B cell (primary cell): Measurements from ENCODE around the gene SLC35F3. TPM values are rescaled to one million over a fixed set of nuclear protein-coding genes. Genes with fewer than 3 reads are reported as not detected.
A peak's percentile ranks its signal among the peaks of the same experiment; 100 is the strongest.

Source experiments
- ATAC-seq: fragments of 200-7000 bp; cut with Tn5 transposase; one replicate; pipeline ENCODE4 v1.10.0; 2021; ENCODE audit warnings: low read depth, mild to moderate bottlenecking, moderate number of reproducible peaks, moderate library complexity
- CTCF ChIA-PET: fragments of 350-600 bp; sonication (Branson Sonifier 250); formaldehyde crosslinking; loops from one replicate; lab custom pipeline; 2021; ENCODE audit warnings: antibody characterized with exemption, inconsistent platforms; lab: Charles Lee
- POLR2A ChIA-PET: fragments of 350-600 bp; sonication (Branson Sonifier 250); formaldehyde crosslinking; loops from one replicate; lab custom pipeline; 2021; ENCODE audit warnings: antibody characterized with exemption; lab: Charles Lee
- DNase-seq: peaks from one replicate; pipeline ENCODE4 v3.0.0; 2013
- H2AFZ ChIP-seq: 2 replicates; pipeline ENCODE4 v1.6.1; 2012; ENCODE audit warnings: mild to moderate bottlenecking, low read depth, low read length; ENCODE audit not compliant: insufficient read depth, poor library complexity, severe bottlenecking
- H3K27ac ChIP-seq, 2 donors: 1 replicate in 1 of 2; 2 replicates in 1 of 2; pipeline ENCODE4 v1.5.1; 2012 to 2013; ENCODE audit warnings: low read length in 2 of 2, mild to moderate bottlenecking in 2 of 2, moderate library complexity in 1 of 2
- H3K27me3 ChIP-seq, 4 experiments: fragments of 200-600 bp in 1 of 4; sonication (generic) in 1 of 4; replicated peaks in 1 of 4; 1 replicate in 2 of 4; 2 replicates in 2 of 4; pipeline versions ENCODE4 v1.6.1 to v1.7.0; 2013 to 2016; ENCODE audit warnings: low read length in 3 of 4, mild to moderate bottlenecking in 2 of 4, mixed read lengths in 1 of 4, moderate library complexity in 1 of 4; ENCODE audit not compliant: insufficient read depth in 4 of 4, control insufficient read depth in 3 of 4; ENCODE audit errors: control extremely low read depth in 1 of 4
- H3K36me3 ChIP-seq, 2 experiments: replicated peaks in 1 of 2; 1 replicate in 1 of 2; 2 replicates in 1 of 2; pipeline versions ENCODE4 v1.6.1 to v1.7.1; 2013; ENCODE audit warnings: low read length in 1 of 2; ENCODE audit not compliant: insufficient read depth in 2 of 2, control insufficient read depth in 1 of 2; ENCODE audit errors: control extremely low read depth in 1 of 2, extremely low read depth in 1 of 2
- H3K4me1 ChIP-seq, 2 donors: fragments of 200-600 bp in 1 of 2; sonication (generic) in 1 of 2; 1 replicate in 1 of 2; 2 replicates in 1 of 2; pipeline versions ENCODE4 v1.5.1 to v1.6.1; 2013 to 2017; ENCODE audit warnings: low read length in 2 of 2; ENCODE audit not compliant: control insufficient read depth in 2 of 2, insufficient read depth in 2 of 2
- H3K4me2 ChIP-seq: replicated peaks from 2 replicates; pipeline ENCODE3; 2012; ENCODE audit warnings: mild to moderate bottlenecking, low read depth, low read length; ENCODE audit not compliant: poor library complexity, severe bottlenecking
- H3K4me3 ChIP-seq, 5 experiments: fragments of 200-600 bp in 1 of 5; sonication (generic) in 1 of 5; 1 replicate in 3 of 5; 2 replicates in 2 of 5; pipeline versions ENCODE4 v1.5.1 to v1.7.0; 2011 to 2016; ENCODE audit warnings: low read length in 4 of 5, mild to moderate bottlenecking in 4 of 5, low read depth in 2 of 5, control low read depth in 1 of 5, moderate library complexity in 1 of 5; ENCODE audit not compliant: insufficient read depth in 1 of 5; ENCODE audit errors: control extremely low read depth in 1 of 5, extremely low read depth in 1 of 5
- H3K79me2 ChIP-seq: fragments of 200-600 bp; sonication (generic); one replicate; pipeline ENCODE4 v1.6.0; 2016; ENCODE audit warnings: low read length; ENCODE audit not compliant: control insufficient read depth, insufficient read depth
- H3K9ac ChIP-seq: fragments of 200-600 bp; sonication (generic); 2 replicates; pipeline ENCODE4 v1.6.1; 2017; ENCODE audit warnings: mild to moderate bottlenecking, low read length, moderate library complexity
- H3K9me3 ChIP-seq, 3 donors: one replicate each; pipeline versions ENCODE4 v1.6.1 to v1.7.1; 2013; ENCODE audit warnings: low read length in 2 of 3; ENCODE audit not compliant: control insufficient read depth in 2 of 3, insufficient read depth in 1 of 3; ENCODE audit errors: control extremely low read depth in 1 of 3
- H4K20me1 ChIP-seq: 2 replicates; pipeline ENCODE4 v1.6.0; 2012; ENCODE audit warnings: mild to moderate bottlenecking, low read length; ENCODE audit not compliant: insufficient read depth, control insufficient read depth, poor library complexity, severe bottlenecking
- H3K27ac Mint-ChIP-seq: one replicate; pipeline ENCODE4 v1.8.0; 2021; ENCODE audit warnings: mixed read lengths
- H3K27me3 Mint-ChIP-seq: one replicate; pipeline ENCODE4 v1.8.0; 2021; ENCODE audit warnings: mixed read lengths
- H3K4me1 Mint-ChIP-seq: one replicate; pipeline ENCODE4 v1.8.0; 2021; ENCODE audit warnings: mixed read lengths
- H3K4me3 Mint-ChIP-seq: one replicate; pipeline ENCODE4 v1.8.0; 2021; ENCODE audit warnings: mixed read lengths
- H3K9me3 Mint-ChIP-seq: one replicate; pipeline ENCODE4 v1.8.0; 2022; ENCODE audit warnings: mixed read lengths; ENCODE audit not compliant: insufficient read depth
- CTCF ChIP-seq: fragments of 200-600 bp; IDR thresholded peaks from one replicate; pipeline ENCODE4 v1.8.0; 2022; ENCODE audit warnings: antibody characterized with exemption, mild to moderate bottlenecking
- EZH2 ChIP-seq: IDR thresholded peaks from 2 replicates; pipeline ENCODE4 v1.6.1; 2012; ENCODE audit warnings: borderline replicate concordance, low read depth, mild to moderate bottlenecking, moderate library complexity, low read length; ENCODE audit not compliant: insufficient read depth, poor library complexity, severe bottlenecking
- WGBS: methylation state at CpG from one replicate; pipeline ENCODE4 v1.1.5; 2013; ENCODE audit warnings: missing lambda C conversion rate; ENCODE audit not compliant: insufficient coverage; 5-methylcytosine and 5-hydroxymethylcytosine counted together
- intact Hi-C: fragments of 100-400 bp; cut with micrococcal nuclease; formaldehyde crosslinking; loops from one replicate; pipeline ENCODE4 v1.10.0; 2022
- polyA plus RNA-seq: library from polyadenylated mRNA; depleted of rRNA; stranded (reverse); fragments of >200 nt; gene quantifications from 2 replicates; pipeline ENCODE4 v1.2.3, GENCODE V29; 2012
- total RNA-seq, 2 donors: library from RNA; stranded (reverse); fragments of 120-200 nt in 1 of 2; gene quantifications; 1 replicate in 1 of 2; 2 replicates in 1 of 2; pipeline versions ENCODE4 v1.2.3 to v1.2.4, GENCODE V29; 2013 to 2022

Gene SLC35F3
- total and polyA plus RNA-seq, 2 donors (not counting 1 experiment from before 2014, with no cell fraction given), result not detected

GRCh38 chr1:234373064-234373958 is 468.8 kb downstream of the SLC35F3 start, which contains the start of gene COA6:
TSS of gene COA6 (plus strand) at chr1:234373456. CDS start at chr1:234373467, 11 bp downstream.
- TF ChIP-seq EZH2 (no peak), CTCF (no peak)
- DNase-seq (peak; percentile 99), ATAC-seq (peak; percentile 85)
- no peaks in the 10 kb centered on the region for H3K9me3 ChIP-seq
- no peaks in the 10 kb centered on the region for H4K20me1 ChIP-seq
- intact Hi-C loops, result loop anchor here (1.0 to 5.0 kb wide), 8 partner anchors 16 to 1131 kb away; partner anchors contain the start of genes ARID4B, B3GALNT2, GGPS1 and RBM34
- CTCF ChIA-PET, result interaction anchor here (0.8 to 1.9 kb wide), 5 partner anchors 25 to 1132 kb away, joined by 3 to 8 read pairs (median 3); no protein-coding TSS in a partner anchor
- no peaks in the 10 kb centered on the region for H3K27me3 Mint-ChIP-seq
- H3K27ac Mint-ChIP-seq, result peak within 1 kb of the TSS; percentile 100
- H3K9me3 Mint-ChIP-seq, result no peaks in the 10 kb centered on the region
- H3K27me3 ChIP-seq, result no peaks in the 10 kb centered on the region
- H3K4me1 ChIP-seq, result peaks cover 13 to 16% of the 10 kb centered on the region in 2 donors
- H3K9ac ChIP-seq, result peak within 1 kb of the TSS; percentile 88
- peaks cover 42% of the 10 kb centered on the region for H3K79me2 ChIP-seq
- H3K36me3 ChIP-seq, result peaks cover 2 to 26% of the 10 kb centered on the region in 2 experiments
- H3K4me2 ChIP-seq, result peak within 1 kb of the TSS; percentile 87
- peak within 1 kb of the TSS; percentile 86 for H2AFZ ChIP-seq
- WGBS, result 0% methylated on average over 60 of the region's 62 CpGs
- H3K4me1 Mint-ChIP-seq, result peaks cover 33% of the 10 kb centered on the region
- H3K4me3 ChIP-seq, result peak within 1 kb of the TSS; percentile 60 to 96 (median 86)
- H3K4me3 Mint-ChIP-seq, result peak within 1 kb of the TSS; percentile 100
- H3K27ac ChIP-seq, result peak within 1 kb of the TSS; percentile 91 to 96
- POLR2A ChIA-PET, result interaction anchor here (0.6 to 1.5 kb wide), 6 partner anchors 16 to 788 kb away, joined by 3 to 6 read pairs (median 5); partner anchors contain the start of gene RBM34
